Central memory CD8-positive, alpha-beta T cell (primary cell): ENCODE measurements around the gene YEATS2.
"Not testable (repeated sequence)": the region's sequence is repeated elsewhere in the genome, so short reads cannot be mapped to it uniquely, and the experiment has no call there.

Experiments used
- ATAC-seq: fragments of 150-1000 bp; cut with Tn5 transposase; replicated peaks from 2 replicates; pipeline ENCODE4 v1.10.0; 2022; ENCODE audit warnings: mild to moderate bottlenecking, moderate FRiP score, moderate number of reproducible peaks; ENCODE audit not compliant: poor library complexity, severe bottlenecking; ENCODE audit errors: extremely low read depth
- DNase-seq, 2 donors: peaks; one replicate each; pipeline ENCODE4 v3.0.0; 2021; ENCODE audit warnings: low spot score in 2 of 2
- H3K27ac Mint-ChIP-seq: one replicate; pipeline ENCODE4 v1.8.0; 2022; ENCODE audit warnings: low read depth, mild to moderate bottlenecking, moderate library complexity, mixed read lengths
- H3K27me3 Mint-ChIP-seq: one replicate; pipeline ENCODE4 v1.8.0; 2022; ENCODE audit warnings: mixed read lengths
- H3K36me3 Mint-ChIP-seq: one replicate; pipeline ENCODE4 v1.8.0; 2022; ENCODE audit warnings: mild to moderate bottlenecking, moderate library complexity, mixed read lengths; ENCODE audit not compliant: insufficient read depth
- H3K4me1 Mint-ChIP-seq: one replicate; pipeline ENCODE4 v1.8.0; 2022; ENCODE audit warnings: mixed read lengths
- H3K4me3 Mint-ChIP-seq: one replicate; pipeline ENCODE4 v1.8.0; 2022; ENCODE audit warnings: mild to moderate bottlenecking, moderate library complexity, mixed read lengths
- H3K9me3 Mint-ChIP-seq: one replicate; pipeline ENCODE4 v1.8.0; 2022; ENCODE audit warnings: mixed read lengths

YEATS2 gene

GRCh38 chr3:183766745-183767606, 69.4 kb downstream of the YEATS2 start:
- DNase-seq = peak; percentile 49 to 53
- no peaks in the 10 kb centered on the region for H3K27me3 Mint-ChIP-seq
- H3K9me3 Mint-ChIP-seq = no peaks in the 10 kb centered on the region
- H3K4me1 Mint-ChIP-seq = peaks cover 12% of the 10 kb centered on the region
- peaks cover 16% of the 10 kb centered on the region for H3K36me3 Mint-ChIP-seq
- no peak overlapping the region for H3K27ac Mint-ChIP-seq
- H3K4me3 Mint-ChIP-seq = no peak overlapping the region
- ATAC-seq = peak; percentile 65

GRCh38 chr3:183768114-183768513, 70.5 kb downstream of the YEATS2 start:
- Mint-ChIP-seq H3K36me3 (peaks cover 12% of the 10 kb centered on the region), H3K4me3 (no peak overlapping the region), H3K9me3 (no peaks in the 10 kb centered on the region), H3K4me1 (peaks cover 12% of the 10 kb centered on the region), H3K27ac (no peak overlapping the region), H3K27me3 (no peaks in the 10 kb centered on the region)
- DNase-seq = no peak
- ATAC-seq = no peak

- no peaks in the 10 kb centered on the region for H3K27me3 Mint-ChIP-seq
- no peak overlapping the region for H3K4me3 Mint-ChIP-seq
- H3K27ac Mint-ChIP-seq = no peak overlapping the region
- no peaks in the 10 kb centered on the region for H3K9me3 Mint-ChIP-seq
- peaks cover 12% of the 10 kb centered on the region for H3K4me1 Mint-ChIP-seq
- ATAC-seq (no peak), DNase-seq (no peak)
- peaks cover 10% of the 10 kb centered on the region for H3K36me3 Mint-ChIP-seq
Observed at GRCh38 chr3:183769453-183769852, 71.9 kb downstream of the YEATS2 start.

GRCh38 chr3:183774631-183775030, 77.0 kb downstream of the YEATS2 start:
- DNase-seq (no peak), ATAC-seq (no peak)
- H3K9me3 Mint-ChIP-seq = no peaks in the 10 kb centered on the region
- H3K27me3 Mint-ChIP-seq = no peaks in the 10 kb centered on the region
- no peak overlapping the region for H3K4me3 Mint-ChIP-seq
- H3K4me1 Mint-ChIP-seq = no peaks in the 10 kb centered on the region
- H3K36me3 Mint-ChIP-seq = peaks cover 47% of the 10 kb centered on the region
- no peak overlapping the region for H3K27ac Mint-ChIP-seq

- no peaks in the 10 kb centered on the region for H3K9me3 Mint-ChIP-seq
- H3K36me3 Mint-ChIP-seq = peaks cover 53% of the 10 kb centered on the region
- no peaks in the 10 kb centered on the region for H3K27me3 Mint-ChIP-seq
- DNase-seq = no peak
- no peak for ATAC-seq
- H3K4me3 Mint-ChIP-seq = no peak overlapping the region
- H3K27ac Mint-ChIP-seq = no peak overlapping the region
- H3K4me1 Mint-ChIP-seq = no peaks in the 10 kb centered on the region
Observed at GRCh38 chr3:183775781-183776180, 78.2 kb downstream of the YEATS2 start.

GRCh38 chr3:183776451-183776850, 78.9 kb downstream of the YEATS2 start:
- DNase-seq, H3K4me3 Mint-ChIP-seq, H3K27me3 Mint-ChIP-seq, H3K9me3 Mint-ChIP-seq, ATAC-seq, H3K4me1 Mint-ChIP-seq, H3K27ac Mint-ChIP-seq: not testable (repeated sequence)
- H3K36me3 Mint-ChIP-seq = peaks cover 57% of the 10 kb centered on the region

GRCh38 chr3:183777016-183777618, 79.5 kb downstream of the YEATS2 start:
- ATAC-seq = no peak
- H3K4me1 Mint-ChIP-seq = no peaks in the 10 kb centered on the region
- no peak overlapping the region for H3K4me3 Mint-ChIP-seq
- no peaks in the 10 kb centered on the region for H3K27me3 Mint-ChIP-seq
- no peak for DNase-seq
- H3K9me3 Mint-ChIP-seq = no peaks in the 10 kb centered on the region
- peaks cover 60% of the 10 kb centered on the region for H3K36me3 Mint-ChIP-seq
- H3K27ac Mint-ChIP-seq = no peak overlapping the region

GRCh38 chr3:183779896-183780465, 82.4 kb downstream of the YEATS2 start:
- no peak overlapping the region for H3K27ac Mint-ChIP-seq
- ATAC-seq (no peak), DNase-seq (no peak)
- no peak overlapping the region for H3K4me3 Mint-ChIP-seq
- no peaks in the 10 kb centered on the region for H3K9me3 Mint-ChIP-seq
- H3K36me3 Mint-ChIP-seq = peaks cover 66% of the 10 kb centered on the region
- no peaks in the 10 kb centered on the region for H3K4me1 Mint-ChIP-seq
- no peaks in the 10 kb centered on the region for H3K27me3 Mint-ChIP-seq

- Mint-ChIP-seq H3K9me3 (no peaks in the 10 kb centered on the region), H3K4me1 (no peaks in the 10 kb centered on the region), H3K36me3 (peaks cover 64% of the 10 kb centered on the region), H3K27me3 (no peaks in the 10 kb centered on the region), H3K27ac (no peak overlapping the region), H3K4me3 (no peak overlapping the region)
- no peak for ATAC-seq
- no peak for DNase-seq
Observed at GRCh38 chr3:183781246-183781645, 83.6 kb downstream of the YEATS2 start.

- Mint-ChIP-seq H3K27me3 (no peaks in the 10 kb centered on the region), H3K9me3 (no peaks in the 10 kb centered on the region), H3K27ac (no peak overlapping the region), H3K36me3 (peaks cover 60% of the 10 kb centered on the region), H3K4me3 (no peak overlapping the region), H3K4me1 (no peaks in the 10 kb centered on the region)
- no peak for DNase-seq
- ATAC-seq = no peak
Observed at GRCh38 chr3:183782576-183783276, 85.1 kb downstream of the YEATS2 start.

- H3K27me3 Mint-ChIP-seq = not testable (repeated sequence)
Observed at GRCh38 chr3:183784503-183784902, 86.9 kb downstream of the YEATS2 start.

GRCh38 chr3:183789826-183790225, 92.2 kb downstream of the YEATS2 start:
- DNase-seq (no peak), ATAC-seq (no peak)
- H3K4me3 Mint-ChIP-seq = no peak overlapping the region
- no peaks in the 10 kb centered on the region for H3K4me1 Mint-ChIP-seq
- H3K27me3 Mint-ChIP-seq = no peaks in the 10 kb centered on the region
- H3K27ac Mint-ChIP-seq = no peak overlapping the region
- H3K36me3 Mint-ChIP-seq = peaks cover 56% of the 10 kb centered on the region
- H3K9me3 Mint-ChIP-seq = no peaks in the 10 kb centered on the region

More at GRCh38 chr3:183784503-183784902, 86.9 kb downstream of the YEATS2 start:
- H3K27ac Mint-ChIP-seq, H3K9me3 Mint-ChIP-seq, H3K4me1 Mint-ChIP-seq, DNase-seq, H3K4me3 Mint-ChIP-seq, ATAC-seq: not testable (repeated sequence)
- H3K36me3 Mint-ChIP-seq = peaks cover 55% of the 10 kb centered on the region
